Breast epithelium (tissue), 4 donors: Measurements from ENCODE around the gene ZNF302. TPM values are rescaled to one million over a fixed set of nuclear protein-coding genes. Genes with fewer than 3 reads are reported as not detected.
"Not testable (repeated sequence)": the region's sequence is repeated elsewhere in the genome, so short reads cannot be mapped to it uniquely, and the experiment has no call there.

Source experiments
- DNase-seq, 2 donors: peaks; one replicate each; pipeline ENCODE4 v3.0.0-alpha.2; 2019; ENCODE audit warnings: low spot score in 2 of 2
- H3K27ac ChIP-seq, 2 donors: fragments of 200-600 bp; sonication (generic) in 1 of 2; one replicate each; pipeline ENCODE4 v1.5.1; 2016 to 2019; ENCODE audit warnings: mild to moderate bottlenecking in 1 of 2
- H3K27me3 ChIP-seq, 2 donors: fragments of 200-600 bp; sonication (generic) in 1 of 2; one replicate each; pipeline versions ENCODE4 v1.5.1 to v1.6.0; 2017 to 2019; ENCODE audit warnings: control low read depth in 1 of 2, mild to moderate bottlenecking in 1 of 2
- H3K36me3 ChIP-seq: fragments of 200-600 bp; one replicate; pipeline ENCODE4 v1.5.1; 2019
- H3K4me1 ChIP-seq, 2 donors: fragments of 200-600 bp; sonication (generic); one replicate each; pipeline ENCODE4 v1.5.1; 2016 to 2019; ENCODE audit warnings: control low read depth in 1 of 2
- H3K4me3 ChIP-seq, 3 donors: fragments of 200-600 bp; sonication (generic); 1 replicate in 2 of 3; 2 replicates in 1 of 3; pipeline ENCODE4 v1.5.1; 2016 to 2019; ENCODE audit warnings: mild to moderate bottlenecking in 3 of 3, moderate library complexity in 2 of 3
- H3K9me3 ChIP-seq, 2 donors: fragments of 200-600 bp; sonication (generic) in 1 of 2; one replicate each; pipeline ENCODE4 v1.5.1; 2016 to 2019; ENCODE audit warnings: control low read depth in 1 of 2
- POLR2A ChIP-seq: fragments of 450-650 bp; IDR thresholded peaks from one replicate; pipeline ENCODE4 v1.6.1; 2016; ENCODE audit warnings: antibody characterized with exemption, mild to moderate bottlenecking, moderate library complexity
- POLR2AphosphoS5 ChIP-seq, 3 donors: sonication (generic); formaldehyde crosslinking; IDR thresholded peaks; one replicate each; pipeline ENCODE4 v1.6.1; 2017; ENCODE audit warnings: antibody characterized with exemption in 3 of 3
- intact Hi-C: fragments of 100-400 bp; cut with DNase I; formaldehyde crosslinking; loops from one replicate; pipeline ENCODE4 v1.15.1; 2023; ENCODE audit warnings: low total_unique reads
- total RNA-seq, 3 donors: library from RNA; depleted of rRNA; stranded (reverse); fragments of >200 nt; gene quantifications; one replicate each; pipeline ENCODE4 v1.1.0, GENCODE V29; 2016
- TF ChIP-seq, protein P1 (sequence below), 3 donors: fragments of 450-650 bp; IDR thresholded peaks; one replicate each; pipeline ENCODE4 v1.5.1; 2016 to 2017; ENCODE audit warnings: antibody characterized with exemption in 3 of 3, mild to moderate bottlenecking in 3 of 3, moderate library complexity in 3 of 3

Gene ZNF302
- total RNA-seq, 3 donors from 2014 or later = 24.2 to 54.2 (median 33.1) TPM

DNA sequence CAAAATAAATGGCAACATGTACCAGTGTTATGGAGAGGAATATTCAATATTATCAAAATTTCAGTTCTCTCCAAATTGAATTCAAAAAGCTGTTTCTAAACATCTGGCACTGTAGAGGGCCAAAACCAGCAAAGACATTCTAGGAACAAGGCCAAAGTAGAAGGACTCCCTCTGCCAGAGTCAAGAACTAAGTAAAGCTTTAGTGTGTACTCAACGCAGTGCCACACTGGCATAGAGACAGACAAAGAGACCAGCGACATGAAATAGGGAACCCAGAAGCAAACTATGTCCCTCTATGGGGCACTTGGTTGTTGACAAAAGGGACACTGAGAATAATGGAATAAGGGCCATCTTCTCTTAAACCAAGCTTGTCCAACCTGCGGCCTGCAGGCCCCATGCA is 16.1 kb upstream of the ZNF302 start:
- H3K4me3 ChIP-seq = no peak overlapping the region
- intact Hi-C loops = no loop called here

DNA sequence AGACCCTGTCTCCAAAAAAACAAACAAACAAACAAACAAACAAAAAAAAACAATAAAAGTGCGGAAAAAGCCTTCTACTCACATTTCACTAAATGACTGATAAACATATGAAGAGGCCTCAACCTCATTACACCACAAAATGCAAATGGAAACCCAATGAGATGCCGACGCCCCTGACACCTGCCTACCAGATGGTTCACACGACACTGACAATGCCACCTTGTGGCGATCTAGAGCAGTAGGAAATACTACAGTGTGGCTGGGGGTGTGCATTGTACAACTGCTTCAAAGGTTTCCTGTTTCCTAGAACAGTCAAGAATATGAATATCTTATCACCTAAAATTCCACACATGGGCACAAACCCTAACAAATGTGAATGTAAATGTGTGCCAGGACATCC is 14.6 kb upstream of the ZNF302 start:
- no peaks in the 10 kb centered on the region for H3K27me3 ChIP-seq
- no peak for DNase-seq
- no peaks in the 10 kb centered on the region for H3K4me1 ChIP-seq
- intact Hi-C loops = no loop called here
- H3K4me3 ChIP-seq = no peak overlapping the region
- TF ChIP-seq POLR2A = no peak
- TF ChIP-seq, protein P1, sequence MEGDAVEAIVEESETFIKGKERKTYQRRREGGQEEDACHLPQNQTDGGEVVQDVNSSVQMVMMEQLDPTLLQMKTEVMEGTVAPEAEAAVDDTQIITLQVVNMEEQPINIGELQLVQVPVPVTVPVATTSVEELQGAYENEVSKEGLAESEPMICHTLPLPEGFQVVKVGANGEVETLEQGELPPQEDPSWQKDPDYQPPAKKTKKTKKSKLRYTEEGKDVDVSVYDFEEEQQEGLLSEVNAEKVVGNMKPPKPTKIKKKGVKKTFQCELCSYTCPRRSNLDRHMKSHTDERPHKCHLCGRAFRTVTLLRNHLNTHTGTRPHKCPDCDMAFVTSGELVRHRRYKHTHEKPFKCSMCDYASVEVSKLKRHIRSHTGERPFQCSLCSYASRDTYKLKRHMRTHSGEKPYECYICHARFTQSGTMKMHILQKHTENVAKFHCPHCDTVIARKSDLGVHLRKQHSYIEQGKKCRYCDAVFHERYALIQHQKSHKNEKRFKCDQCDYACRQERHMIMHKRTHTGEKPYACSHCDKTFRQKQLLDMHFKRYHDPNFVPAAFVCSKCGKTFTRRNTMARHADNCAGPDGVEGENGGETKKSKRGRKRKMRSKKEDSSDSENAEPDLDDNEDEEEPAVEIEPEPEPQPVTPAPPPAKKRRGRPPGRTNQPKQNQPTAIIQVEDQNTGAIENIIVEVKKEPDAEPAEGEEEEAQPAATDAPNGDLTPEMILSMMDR (IDR thresholded peaks at IDR 0.05) = peak in 1 of 3 donors; percentile 9
- H3K36me3 ChIP-seq = no peaks in the 10 kb centered on the region
- H3K27ac ChIP-seq = no peak overlapping the region
- no peaks in the 10 kb centered on the region for H3K9me3 ChIP-seq

More for the DNA sequence above, 16.1 kb upstream of the ZNF302 start:
- no peak for DNase-seq
- no peaks in the 10 kb centered on the region for H3K36me3 ChIP-seq
- H3K9me3 ChIP-seq = no peaks in the 10 kb centered on the region
- H3K27ac ChIP-seq = no peak overlapping the region
- H3K27me3 ChIP-seq = no peaks in the 10 kb centered on the region
- no peaks in the 10 kb centered on the region for H3K4me1 ChIP-seq
- TF ChIP-seq POLR2A = no peak
- TF ChIP-seq POLR2AphosphoS5 (IDR thresholded peaks at IDR 0.05) = no peak
- TF ChIP-seq, protein P1 (IDR thresholded peaks at IDR 0.05) = no peak

GRCh38 chr19:34664168-34664567 is 13.3 kb upstream of the ZNF302 start:
- Histone ChIP-seq H3K36me3 (no peaks in the 10 kb centered on the region), H3K4me3 (no peak overlapping the region), H3K27me3 (no peaks in the 10 kb centered on the region), H3K27ac (no peak overlapping the region), H3K9me3 (no peaks in the 10 kb centered on the region), H3K4me1 (no peaks in the 10 kb centered on the region)
- intact Hi-C loops = no loop called here
- TF ChIP-seq, protein P1 (IDR thresholded peaks at IDR 0.05) = no peak
- TF ChIP-seq POLR2A (no peak), POLR2AphosphoS5 (IDR thresholded peaks at IDR 0.05) (no peak)
- DNase-seq = peak in 1 of 2 donors; percentile 54

- no peaks in the 10 kb centered on the region for H3K4me1 ChIP-seq
- no peaks in the 10 kb centered on the region for H3K9me3 ChIP-seq
- intact Hi-C loops = no loop called here
- H3K27ac ChIP-seq = no peak overlapping the region
- no peaks in the 10 kb centered on the region for H3K36me3 ChIP-seq
- H3K27me3 ChIP-seq = no peaks in the 10 kb centered on the region
- H3K4me3 ChIP-seq = no peak overlapping the region
- TF ChIP-seq POLR2AphosphoS5 (IDR thresholded peaks at IDR 0.05) = no peak
- TF ChIP-seq POLR2A = no peak
- TF ChIP-seq, protein P1 (IDR thresholded peaks at IDR 0.05) = no peak
- DNase-seq = no peak
Measured at GRCh38 chr19:34664870-34665269, 12.6 kb upstream of the ZNF302 start.

DNA sequence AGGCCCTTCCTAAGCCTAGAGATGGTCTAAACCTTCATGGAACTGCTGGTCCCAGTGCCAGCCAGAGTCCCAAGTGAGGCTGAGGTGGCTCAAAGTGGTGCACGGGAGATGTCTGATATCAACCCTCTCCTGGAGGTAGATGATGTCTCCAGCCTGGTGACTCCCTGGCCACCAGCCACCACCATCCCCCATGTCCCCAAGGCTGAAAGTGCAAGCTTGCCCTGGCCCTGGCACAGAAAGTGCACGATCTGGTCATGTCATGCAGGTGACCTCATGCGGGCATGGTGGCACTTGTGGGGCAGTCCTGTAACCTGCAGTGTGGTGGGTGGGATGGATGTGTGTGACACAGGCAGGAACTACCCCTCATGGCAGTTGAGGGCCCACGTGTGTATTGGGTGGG is 12.2 kb upstream of the ZNF302 start:
- DNase-seq = peak in 1 of 2 donors; percentile 62
- H3K9me3 ChIP-seq, H3K36me3 ChIP-seq, H3K27ac ChIP-seq, H3K4me3 ChIP-seq, H3K27me3 ChIP-seq, intact Hi-C loops, H3K4me1 ChIP-seq: not testable (repeated sequence)
